Activated CD8-positive, alpha-beta memory T cell treated with anti-CD3 and anti-CD28 coated beads, Interleukin-2, amount 50 U/mL, for 48 hours (primary cell): Measurements from ENCODE around the gene GLOD4.
"Not testable (repeated sequence)": the region's sequence is repeated elsewhere in the genome, so short reads cannot be mapped to it uniquely, and the experiment has no call there.

Source experiments
- DNase-seq: peaks from one replicate; pipeline ENCODE4 v3.0.0-alpha.2; 2020

The GLOD4 gene

DNA sequence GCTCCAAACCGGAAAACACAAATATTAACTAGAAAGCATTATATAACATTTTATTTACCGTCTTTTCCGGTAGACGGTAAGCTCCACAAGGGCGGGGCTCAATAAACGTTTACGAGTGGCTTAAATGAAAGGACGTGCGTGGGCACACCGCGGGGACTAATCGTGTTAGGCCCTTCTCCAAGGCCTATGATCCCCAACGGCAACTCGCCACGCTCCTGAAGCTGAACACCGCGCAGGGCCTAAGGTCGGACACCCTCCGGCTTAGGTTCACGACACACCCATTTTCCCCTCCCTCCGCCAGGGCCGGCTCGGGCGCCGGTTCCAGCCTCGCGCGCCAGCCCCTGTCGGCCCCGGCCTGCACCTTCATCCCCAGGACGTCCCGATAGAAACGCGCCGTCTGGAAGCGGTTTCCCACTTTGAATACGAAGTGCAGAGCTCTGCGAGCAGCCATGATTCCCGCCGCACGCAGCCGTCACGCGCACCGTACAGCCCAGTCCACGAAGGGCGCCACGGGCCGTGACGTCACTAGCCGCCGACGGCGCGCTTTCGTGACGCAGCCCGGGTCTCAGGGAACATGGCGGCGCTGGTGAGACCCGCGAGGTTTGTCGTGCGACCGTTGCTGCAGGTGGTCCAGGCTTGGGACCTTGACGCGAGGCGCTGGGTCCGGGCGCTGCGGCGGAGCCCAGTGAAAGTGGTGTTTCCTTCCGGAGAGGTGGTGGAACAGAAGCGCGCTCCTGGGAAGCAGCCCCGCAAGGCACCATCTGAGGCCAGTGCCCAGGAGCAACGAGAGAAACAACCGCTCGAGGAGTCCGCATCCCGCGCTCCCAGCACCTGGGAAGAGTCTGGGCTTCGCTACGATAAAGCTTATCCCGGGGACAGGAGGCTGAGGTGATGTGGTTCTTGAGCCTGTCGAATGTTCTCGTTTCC lies at the start of gene GLOD4, which contains the start of gene MRM3:
Gene GLOD4, minus strand, starts transcription at position 476 of the 927 bp plus-strand sequence. Its CDS starts 25 bp downstream, at position 451.
Gene MRM3, plus strand, starts transcription at position 549 of the 927 bp plus-strand sequence. Its CDS starts 26 bp downstream, at position 575.
- DNase-seq: peak; percentile 100

DNA sequence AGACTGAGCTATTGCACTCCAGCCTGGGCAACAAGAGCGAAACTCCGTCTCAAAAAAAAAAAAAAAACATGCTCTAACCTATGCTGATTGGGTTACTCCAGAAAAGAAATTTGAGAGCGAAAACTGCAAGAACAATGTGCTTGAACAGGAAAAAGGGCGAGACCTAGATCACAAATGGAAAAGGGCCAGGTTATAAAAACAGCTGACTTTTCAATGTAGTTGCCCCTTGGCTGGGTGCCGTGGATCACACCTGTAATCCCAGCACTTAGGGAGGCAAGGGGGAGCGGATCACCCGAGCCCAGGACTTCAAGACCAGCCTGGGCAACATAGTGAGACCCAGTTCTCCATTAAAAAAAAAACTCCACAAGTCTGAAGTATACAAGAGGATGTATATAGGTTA lies 48.9 kb upstream of the GLOD4 start:
- no peak for DNase-seq

GRCh38 chr17:830381-830780 lies 48.3 kb upstream of the GLOD4 start:
- DNase-seq: no peak

- DNase-seq: not testable (repeated sequence)
These were observed 47.5 kb upstream of the GLOD4 start for GRCh38 chr17:829614-830013.

DNA sequence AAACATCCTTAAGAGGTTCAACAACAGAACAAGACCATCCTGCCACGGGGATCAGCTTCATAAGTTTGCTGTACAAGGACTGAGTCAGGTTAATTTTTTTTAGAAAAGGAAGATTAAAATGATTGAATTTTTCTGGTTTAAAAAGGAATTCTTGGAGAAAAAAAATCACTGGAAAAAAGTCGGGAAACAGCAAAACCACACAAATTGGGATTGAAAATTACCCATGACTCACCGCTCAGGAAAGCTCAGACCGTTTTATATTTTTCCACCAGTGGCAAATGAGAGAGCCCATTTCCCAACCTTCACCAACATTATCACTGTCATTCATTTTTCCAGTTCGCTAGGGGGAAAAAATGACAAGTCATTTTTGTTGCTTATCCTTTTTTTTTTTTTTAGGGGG lies 46.7 kb upstream of the GLOD4 start:
- DNase-seq: no peak

DNA sequence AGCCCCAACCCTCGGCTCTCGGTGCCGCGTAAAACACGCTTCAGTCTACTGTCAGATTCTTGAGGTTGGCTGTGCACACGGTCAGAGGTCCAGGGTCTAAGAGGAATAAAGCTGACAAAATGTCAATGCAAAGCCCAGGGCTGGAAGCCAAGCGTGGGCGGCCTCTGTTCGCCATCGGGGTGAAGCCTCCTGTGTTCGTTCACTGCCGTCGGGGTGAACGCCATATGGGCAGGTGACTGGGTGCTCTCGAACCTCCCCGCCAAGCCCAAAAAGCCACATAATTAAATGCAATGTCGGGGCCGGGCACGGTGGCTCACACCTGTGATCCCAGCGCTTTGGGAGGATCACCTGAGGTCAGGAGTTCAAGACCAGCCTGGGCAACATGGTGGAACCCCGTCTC lies 44.7 kb upstream of the GLOD4 start:
- DNase-seq: no peak

DNA sequence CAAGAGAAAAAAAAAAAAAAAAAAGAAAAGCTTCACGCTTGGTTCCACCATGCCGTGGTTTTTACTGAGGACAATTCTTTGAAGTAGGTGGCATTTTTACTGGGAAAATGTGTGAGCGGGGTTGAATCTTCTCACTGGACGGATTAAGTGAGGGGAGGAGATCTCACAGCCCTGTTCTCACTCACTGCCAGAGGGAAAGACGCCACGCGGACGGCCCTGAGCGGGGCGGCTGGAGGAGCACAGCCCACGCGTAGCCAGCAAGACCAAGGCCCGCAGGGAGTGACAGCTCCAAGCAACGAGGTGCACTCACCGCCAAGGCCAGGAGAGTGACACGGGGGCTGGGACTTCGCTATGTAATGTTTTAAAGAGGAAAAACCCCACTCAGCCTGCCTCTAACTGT lies 43.1 kb upstream of the GLOD4 start:
- DNase-seq: no peak

- no peak for DNase-seq
These were observed 42.3 kb upstream of the GLOD4 start for GRCh38 chr17:824378-824777.

DNA sequence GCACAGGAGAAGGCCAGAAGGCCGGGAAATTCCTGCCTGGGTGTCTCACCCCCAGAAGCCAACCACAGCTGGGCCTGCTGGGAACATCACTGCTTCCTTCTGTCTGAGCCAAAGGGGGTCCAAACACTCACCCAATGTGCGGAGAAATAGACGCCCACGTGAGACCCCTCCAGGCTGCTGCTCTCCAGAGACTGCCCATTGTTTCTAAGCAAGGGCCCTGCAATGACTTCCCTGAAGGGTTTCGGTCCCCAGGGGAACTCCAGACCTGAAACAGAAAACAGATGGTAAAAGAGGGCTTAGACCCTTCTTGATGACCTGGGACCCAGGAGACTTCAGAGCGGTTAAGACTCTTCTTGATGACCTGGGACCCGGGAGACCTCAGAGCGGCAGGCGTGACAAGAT lies 41.4 kb upstream of the GLOD4 start:
- no peak for DNase-seq

- DNase-seq: no peak
These were observed 37.2 kb upstream of the GLOD4 start for GRCh38 chr17:819251-819650.

GRCh38 chr17:814371-814770 lies 32.3 kb upstream of the GLOD4 start:
- no peak for DNase-seq

GRCh38 chr17:812638-813204 lies 30.6 kb upstream of the GLOD4 start:
- DNase-seq: no peak

GRCh38 chr17:811051-811784 lies 29.1 kb upstream of the GLOD4 start:
- DNase-seq: no peak

- DNase-seq: no peak
These were observed 25.6 kb upstream of the GLOD4 start for GRCh38 chr17:807523-808294.

- DNase-seq: no peak
These were observed 24.9 kb upstream of the GLOD4 start for GRCh38 chr17:806781-807522.

- DNase-seq: no peak
These were observed 24.3 kb upstream of the GLOD4 start for GRCh38 chr17:806346-806745.

DNA sequence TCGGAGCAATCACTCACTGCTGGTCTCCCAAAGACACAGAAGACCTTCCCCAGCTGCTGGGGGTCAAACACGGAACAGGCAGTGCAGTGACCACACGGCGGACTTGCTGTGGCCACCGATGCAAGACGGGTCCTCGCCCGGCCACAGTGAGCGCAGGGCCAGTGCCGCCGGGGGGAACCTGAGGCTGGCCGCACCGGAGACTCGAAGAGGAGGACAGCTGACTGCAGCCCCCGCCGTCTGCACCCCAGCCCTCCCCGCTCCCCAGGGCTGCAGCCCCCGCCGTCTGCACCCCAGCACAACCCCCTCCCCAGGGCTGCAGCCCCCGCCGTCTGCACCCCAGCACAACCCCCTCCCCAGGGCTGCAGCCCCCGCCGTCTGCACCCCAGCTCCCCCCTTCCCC lies 23.8 kb upstream of the GLOD4 start:
- not testable (repeated sequence) for DNase-seq

- no peak for DNase-seq
These were observed 22.7 kb upstream of the GLOD4 start for GRCh38 chr17:804541-805435.

DNA sequence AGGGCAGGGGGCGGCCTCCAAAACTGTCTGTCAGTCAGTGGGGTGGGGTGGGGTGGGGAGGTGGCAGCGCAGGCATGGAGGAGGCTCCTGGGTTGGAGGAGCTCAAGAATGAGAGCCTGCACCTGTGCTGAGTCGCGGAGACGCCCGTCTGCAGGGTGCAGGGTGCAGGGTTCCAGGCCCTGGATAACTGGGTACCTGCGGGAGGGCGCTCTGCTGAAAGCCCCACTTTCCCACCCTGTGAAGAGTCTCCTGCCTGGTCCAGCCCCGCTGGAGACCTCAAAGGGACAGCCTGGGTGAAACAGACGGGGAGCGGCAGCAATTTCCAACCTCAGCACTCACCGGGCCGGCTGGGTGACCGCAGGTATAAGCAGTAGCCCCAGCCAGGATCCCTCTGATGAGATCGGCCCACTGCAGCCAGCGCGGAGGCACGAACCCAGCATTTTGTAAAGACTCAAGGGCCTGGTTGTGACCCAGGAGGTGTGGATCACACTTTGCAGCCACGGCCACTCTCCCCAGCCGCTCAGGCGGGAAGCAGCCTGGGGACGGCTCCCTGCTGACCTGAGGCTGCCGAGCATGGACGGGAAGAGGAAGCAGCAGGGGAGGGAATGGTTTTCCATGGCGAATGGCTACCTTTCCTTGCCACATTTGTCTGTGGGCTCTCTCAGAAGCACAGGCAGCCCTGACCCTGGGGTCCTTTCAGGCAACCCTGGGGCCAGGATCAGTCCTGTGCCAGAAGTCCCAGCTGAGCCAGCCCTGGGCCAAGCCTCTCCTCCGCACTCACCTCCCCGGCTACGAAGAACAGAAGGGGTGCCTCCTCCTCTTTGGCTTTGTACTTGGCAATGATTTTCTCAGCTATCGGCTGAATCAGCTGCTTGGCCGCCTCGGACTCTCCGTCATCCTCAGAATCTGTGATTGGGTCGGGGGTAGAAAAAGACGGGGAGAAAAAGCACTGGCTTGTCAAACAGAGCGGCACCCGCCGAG lies 21.1 kb upstream of the GLOD4 start:
- DNase-seq: no peak

GRCh38 chr17:802481-802880 lies 20.4 kb upstream of the GLOD4 start:
- DNase-seq: no peak
